ENCODE results near the gene CSTPP1.

- TF ChIP-seq CTCF (IDR thresholded peaks at IDR 0.05; ENCODE audit: extremely low read depth in 1 of 2, insufficient read depth in 1 of 2, low read depth in 1 of 2, low read length in 2 of 2) (no peak), MYC (IDR thresholded peaks at IDR 0.05; ENCODE audit: low read depth, low read length) (no peak), POLR2AphosphoS5 (IDR thresholded peaks at IDR 0.05; ENCODE audit: insufficient read depth, low read depth, low read length) (no peak), EZH2 (IDR thresholded peaks at IDR 0.05; ENCODE audit: borderline replicate concordance, low read depth, low read length, severe bottlenecking) (no peak)
These were observed 134.8 kb downstream of the CSTPP1 start for GRCh38 chr11:47071341-47071740.

All from endothelial cell of umbilical vein (primary cell).